ENCODE measurements around the gene THSD4. TPM values are rescaled to one million over a fixed set of nuclear protein-coding genes. Genes with fewer than 3 reads are reported as not detected.

THSD4 gene
- total and polyA plus RNA-seq, 4 donors = 6.0 to 42.4 (median 18.5) TPM

- TF ChIP-seq, protein P1, sequence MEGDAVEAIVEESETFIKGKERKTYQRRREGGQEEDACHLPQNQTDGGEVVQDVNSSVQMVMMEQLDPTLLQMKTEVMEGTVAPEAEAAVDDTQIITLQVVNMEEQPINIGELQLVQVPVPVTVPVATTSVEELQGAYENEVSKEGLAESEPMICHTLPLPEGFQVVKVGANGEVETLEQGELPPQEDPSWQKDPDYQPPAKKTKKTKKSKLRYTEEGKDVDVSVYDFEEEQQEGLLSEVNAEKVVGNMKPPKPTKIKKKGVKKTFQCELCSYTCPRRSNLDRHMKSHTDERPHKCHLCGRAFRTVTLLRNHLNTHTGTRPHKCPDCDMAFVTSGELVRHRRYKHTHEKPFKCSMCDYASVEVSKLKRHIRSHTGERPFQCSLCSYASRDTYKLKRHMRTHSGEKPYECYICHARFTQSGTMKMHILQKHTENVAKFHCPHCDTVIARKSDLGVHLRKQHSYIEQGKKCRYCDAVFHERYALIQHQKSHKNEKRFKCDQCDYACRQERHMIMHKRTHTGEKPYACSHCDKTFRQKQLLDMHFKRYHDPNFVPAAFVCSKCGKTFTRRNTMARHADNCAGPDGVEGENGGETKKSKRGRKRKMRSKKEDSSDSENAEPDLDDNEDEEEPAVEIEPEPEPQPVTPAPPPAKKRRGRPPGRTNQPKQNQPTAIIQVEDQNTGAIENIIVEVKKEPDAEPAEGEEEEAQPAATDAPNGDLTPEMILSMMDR (IDR thresholded peaks at IDR 0.05; ENCODE audit: control extremely low read depth, extremely low read depth) = no peak
- H3K27ac ChIP-seq (ENCODE audit: low read depth in 1 of 2, low read length in 1 of 2) = peak overlapping the region in 1 of 2 donors; percentile 84
- H3K27me3 ChIP-seq (ENCODE audit: control insufficient read depth in 3 of 3, insufficient read depth in 3 of 3, low read length in 2 of 3) = no peaks in the 10 kb centered on the region
- ATAC-seq (ENCODE audit: insufficient read depth, low FRiP score) (peak; percentile 83), DNase-seq (peak; percentile 59 to 86 (median 81))
- 50 to 66% methylated on average over 16 of the region's 16 CpGs for WGBS, 2 donors
- H3K4me3 ChIP-seq = no peak overlapping the region
- no peaks in the 10 kb centered on the region for H3K9me3 ChIP-seq (ENCODE audit: control insufficient read depth in 4 of 4, insufficient read depth in 3 of 4, low read length in 3 of 4)
- no peaks in the 10 kb centered on the region for H3K36me3 ChIP-seq (ENCODE audit: control insufficient read depth in 4 of 4, insufficient read depth in 4 of 4, low read length in 4 of 4)
- no peak overlapping the region for H3K9ac ChIP-seq (ENCODE audit: insufficient read depth in 1 of 2, low read length in 2 of 2)
- H3K4me1 ChIP-seq (ENCODE audit: control insufficient read depth in 5 of 5, insufficient read depth in 5 of 5, low read length in 5 of 5) = peaks cover 4 to 35% (median 10%) of the 10 kb centered on the region in 5 donors
Measured at GRCh38 chr15:71411538-71412482, 296.5 kb downstream of the THSD4 start.

GRCh38 chr15:71413419-71413818 lies 298.1 kb downstream of the THSD4 start:
- Histone ChIP-seq H3K9ac (ENCODE audit: insufficient read depth in 1 of 2, low read length in 2 of 2) (no peak overlapping the region), H3K9me3 (ENCODE audit: control insufficient read depth in 4 of 4, insufficient read depth in 3 of 4, low read length in 3 of 4) (no peaks in the 10 kb centered on the region), H3K27me3 (ENCODE audit: control insufficient read depth in 3 of 3, insufficient read depth in 3 of 3, low read length in 2 of 3) (no peaks in the 10 kb centered on the region), H3K4me3 (no peak overlapping the region), H3K4me1 (ENCODE audit: control insufficient read depth in 5 of 5, insufficient read depth in 5 of 5, low read length in 5 of 5) (peaks cover 4 to 35% (median 10%) of the 10 kb centered on the region in 5 donors), H3K36me3 (ENCODE audit: control insufficient read depth in 4 of 4, insufficient read depth in 4 of 4, low read length in 4 of 4) (no peaks in the 10 kb centered on the region), H3K27ac (ENCODE audit: low read depth in 1 of 2, low read length in 1 of 2) (peak overlapping the region in 1 of 2 donors; percentile 66)
- WGBS, 2 donors = 78 to 93% methylated on average over 3 of the region's 3 CpGs
- TF ChIP-seq, protein P1 (IDR thresholded peaks at IDR 0.05; ENCODE audit: control extremely low read depth, extremely low read depth) = no peak
- DNase-seq (no peak), ATAC-seq (ENCODE audit: insufficient read depth, low FRiP score) (no peak)

GRCh38 chr15:71414853-71415252 lies 299.6 kb downstream of the THSD4 start:
- 51 to 76% methylated on average over 2 of the region's 2 CpGs for WGBS, 2 donors
- ATAC-seq (ENCODE audit: insufficient read depth, low FRiP score) = no peak
- H3K4me1 ChIP-seq (ENCODE audit: control insufficient read depth in 5 of 5, insufficient read depth in 5 of 5, low read length in 5 of 5) = peaks cover 4 to 35% (median 10%) of the 10 kb centered on the region in 5 donors

More at GRCh38 chr15:71414853-71415252, 299.6 kb downstream of the THSD4 start:
- H3K27ac ChIP-seq (ENCODE audit: low read depth in 1 of 2, low read length in 1 of 2) = peak overlapping the region; percentile 45 to 53
- peak in 2 of 3 donors; percentile 65 to 68 for DNase-seq
- no peaks in the 10 kb centered on the region for H3K36me3 ChIP-seq (ENCODE audit: control insufficient read depth in 4 of 4, insufficient read depth in 4 of 4, low read length in 4 of 4)
- no peaks in the 10 kb centered on the region for H3K27me3 ChIP-seq (ENCODE audit: control insufficient read depth in 3 of 3, insufficient read depth in 3 of 3, low read length in 2 of 3)
- H3K9ac ChIP-seq (ENCODE audit: insufficient read depth in 1 of 2, low read length in 2 of 2) = peak overlapping the region in 1 of 2 donors; percentile 34
- TF ChIP-seq, protein P1 (IDR thresholded peaks at IDR 0.05; ENCODE audit: control extremely low read depth, extremely low read depth) = no peak
- H3K9me3 ChIP-seq (ENCODE audit: control insufficient read depth in 4 of 4, insufficient read depth in 3 of 4, low read length in 3 of 4) = no peaks in the 10 kb centered on the region
- no peak overlapping the region for H3K4me3 ChIP-seq

Measured in lung (tissue), 12 donors.